IMR-90 (cell line): Measurements from ENCODE around the gene GAL3ST3. TPM values are rescaled to one million over a fixed set of nuclear protein-coding genes. Genes with fewer than 3 reads are reported as not detected.

Experiments
- ATAC-seq: fragments of 200-7000 bp; cut with Tn5 transposase; 2 replicates; pipeline ENCODE4 v1.9.1; 2020; ENCODE audit warnings: low read depth, mild to moderate bottlenecking, moderate library complexity
- BruUV-seq: library from RNA; stranded (reverse); fragments of 400-500 nt; replicated peaks from 2 replicates; lab custom pipeline; 2021; lab: Mats Ljungman, UMichigan
- CTCF ChIA-PET: fragments of 300-600 bp; formaldehyde crosslinking; extraction: SDS; loops from one replicate; lab custom pipeline; 2021; ENCODE audit warnings: antibody characterized with exemption; lab: Yijun Ruan, JAX
- POLR2A ChIA-PET: fragments of 300-600 bp; sonication (Branson Sonifier 250); formaldehyde crosslinking; loops from one replicate; lab custom pipeline; 2022; ENCODE audit warnings: antibody characterized with exemption; ENCODE audit not compliant: unreplicated experiment; lab: Charles Lee
- DNase-seq: peaks from one replicate; pipeline ENCODE4 v3.0.0; 2013
- H2AFZ ChIP-seq: replicated peaks from 2 replicates; pipeline ENCODE3; 2013; ENCODE audit warnings: low read length, mild to moderate bottlenecking; ENCODE audit not compliant: poor library complexity
- H2AK5ac ChIP-seq: 2 replicates; pipeline ENCODE4 v1.6.1; 2013; ENCODE audit warnings: low read depth, low read length, inconsistent platforms
- H2AK9ac ChIP-seq: replicated peaks from 2 replicates; pipeline ENCODE3; 2013; ENCODE audit warnings: mild to moderate bottlenecking, low read depth, low read length, moderate library complexity; ENCODE audit not compliant: poor library complexity
- H2BK120ac ChIP-seq: 2 replicates; pipeline ENCODE4 v1.6.1; 2013; ENCODE audit warnings: low read depth, low read length, inconsistent platforms
- H2BK15ac ChIP-seq: 3 replicates; pipeline ENCODE4 v1.6.1; 2013; ENCODE audit warnings: low read depth, low read length, inconsistent platforms
- H2BK20ac ChIP-seq: 2 replicates; pipeline ENCODE4 v1.6.1; 2013; ENCODE audit warnings: low read depth, mild to moderate bottlenecking, inconsistent platforms, low read length, moderate library complexity
- H2BK5ac ChIP-seq: 2 replicates; pipeline ENCODE4 v1.6.1; 2013; ENCODE audit warnings: mild to moderate bottlenecking, low read depth, low read length, inconsistent platforms; ENCODE audit not compliant: poor library complexity, severe bottlenecking
- H3K14ac ChIP-seq: replicated peaks from 2 replicates; pipeline ENCODE4 v1.6.1; 2013; ENCODE audit warnings: low read depth, low read length, inconsistent platforms
- H3K18ac ChIP-seq: 2 replicates; pipeline ENCODE4 v1.6.1; 2013; ENCODE audit warnings: low read depth, low read length, control low read depth
- H3K23ac ChIP-seq: 2 replicates; pipeline ENCODE4 v1.6.1; 2013; ENCODE audit warnings: low read depth, low read length, inconsistent platforms
- H3K27ac ChIP-seq: 2 replicates; pipeline ENCODE4 v1.5.1; 2013; ENCODE audit warnings: mild to moderate bottlenecking, control low read depth, low read length; ENCODE audit not compliant: insufficient read depth
- H3K27me3 ChIP-seq: 2 replicates; pipeline ENCODE4 v1.6.1; 2013; ENCODE audit warnings: low read length; ENCODE audit not compliant: control insufficient read depth, insufficient read depth
- H3K36me3 ChIP-seq: 2 replicates; pipeline ENCODE4 v1.6.1; 2013; ENCODE audit warnings: low read length, mixed read lengths; ENCODE audit not compliant: control insufficient read depth, insufficient read depth
- H3K4ac ChIP-seq: 2 replicates; pipeline ENCODE4 v1.6.1; 2013; ENCODE audit warnings: low read depth, low read length, inconsistent platforms
- H3K4me1 ChIP-seq: 2 replicates; pipeline ENCODE4 v1.6.1; 2013; ENCODE audit warnings: low read length, mixed read lengths; ENCODE audit not compliant: control insufficient read depth, insufficient read depth
- H3K4me2 ChIP-seq: 2 replicates; pipeline ENCODE4 v1.6.1; 2013; ENCODE audit warnings: low read depth, mild to moderate bottlenecking, control low read depth, low read length, moderate library complexity
- H3K4me3 ChIP-seq: 2 replicates; pipeline ENCODE4 v1.5.1; 2013; ENCODE audit warnings: low read depth, mild to moderate bottlenecking, control low read depth, low read length, moderate library complexity; ENCODE audit not compliant: insufficient read depth
- H3K56ac ChIP-seq: 2 replicates; pipeline ENCODE4 v1.6.1; 2013; ENCODE audit warnings: low read length, inconsistent platforms; ENCODE audit not compliant: insufficient read depth; ENCODE audit errors: extremely low read depth
- H3K79me1 ChIP-seq, 2 experiments: 2 replicates each; pipeline ENCODE4 v1.6.1; 2013; ENCODE audit warnings: low read length in 2 of 2, inconsistent platforms in 1 of 2, low read depth in 1 of 2
- H3K9ac ChIP-seq: 2 replicates; pipeline ENCODE4 v1.6.1; 2013; ENCODE audit warnings: low read depth, low read length, control low read depth
- H3K9me1 ChIP-seq: 2 replicates; pipeline ENCODE4 v1.6.1; 2013; ENCODE audit warnings: low read length, inconsistent platforms; ENCODE audit not compliant: insufficient read depth
- H3K9me3 ChIP-seq: 2 replicates; pipeline ENCODE4 v1.6.1; 2013; ENCODE audit warnings: low read length; ENCODE audit not compliant: control insufficient read depth, insufficient read depth
- H4K20me1 ChIP-seq: 2 replicates; pipeline ENCODE4 v1.6.1; 2013; ENCODE audit warnings: low read length, inconsistent platforms; ENCODE audit not compliant: insufficient read depth
- H4K5ac ChIP-seq: 2 replicates; pipeline ENCODE4 v1.6.1; 2013; ENCODE audit warnings: mild to moderate bottlenecking, low read depth, low read length, control low read depth
- H4K8ac ChIP-seq, 2 experiments: 2 replicates each; pipeline ENCODE4 v1.6.1; 2013; ENCODE audit warnings: low read depth in 2 of 2, low read length in 2 of 2, control low read depth in 1 of 2, inconsistent platforms in 1 of 2
- H4K91ac ChIP-seq: 2 replicates; pipeline ENCODE4 v1.6.1; 2013; ENCODE audit warnings: low read depth, low read length, inconsistent platforms; ENCODE audit not compliant: insufficient read depth
- CHD1 ChIP-seq: IDR thresholded peaks from 2 replicates; pipeline ENCODE4 v1.6.1; 2012; ENCODE audit warnings: low read depth, low read length, improper control_type of control experiment
- FOS ChIP-seq: fragments of 150-350 bp; IDR thresholded peaks from 2 replicates; pipeline ENCODE4 v1.6.1; 2016; ENCODE audit warnings: low read depth, low read length
- MAFK ChIP-seq: IDR thresholded peaks from 2 replicates; pipeline ENCODE4 v1.6.1; 2012; ENCODE audit warnings: low read depth, low read length, improper control_type of control experiment
- MAZ ChIP-seq: IDR thresholded peaks from 2 replicates; pipeline ENCODE4 v1.6.1; 2012; ENCODE audit warnings: low read depth, mild to moderate bottlenecking, low read length, improper control_type of control experiment, moderate library complexity, borderline replicate concordance
- NFE2L2 ChIP-seq: fragments of 150-350 bp; IDR thresholded peaks from 2 replicates; pipeline ENCODE4 v1.6.1; 2016; ENCODE audit warnings: low read depth, mild to moderate bottlenecking, low read length
- POLR2A ChIP-seq: IDR thresholded peaks from 2 replicates; pipeline ENCODE4 v1.6.1; 2012; ENCODE audit warnings: mild to moderate bottlenecking, low read depth, low read length
- RAD21 ChIP-seq: IDR thresholded peaks from 2 replicates; pipeline ENCODE4 v1.6.1; 2012; ENCODE audit warnings: low read length, improper control_type of control experiment
- RCOR1 ChIP-seq: IDR thresholded peaks from 2 replicates; pipeline ENCODE4 v1.6.1; 2012; ENCODE audit warnings: mild to moderate bottlenecking, low read length, improper control_type of control experiment; ENCODE audit not compliant: insufficient replicate concordance
- SMC3 ChIP-seq: fragments of 150-350 bp; IDR thresholded peaks from 2 replicates; pipeline ENCODE4 v1.6.1; 2016; ENCODE audit warnings: low read depth, mild to moderate bottlenecking, antibody characterized with exemption, low read length, moderate library complexity
- WGBS, 2 experiments: methylation state at CpG; one replicate each; pipeline versions ENCODE4 v1.1.5 to v1.1.7; 2013; ENCODE audit warnings: missing lambda C conversion rate in 2 of 2; ENCODE audit not compliant: insufficient read length in 1 of 2; ENCODE audit errors: extremely low coverage in 2 of 2; 5-methylcytosine and 5-hydroxymethylcytosine counted together
- dilution Hi-C: fragments of 300-500 bp; cut with HindIII; formaldehyde crosslinking; loops from one replicate; pipeline ENCODE4 v1.14.3; 2018; ENCODE audit warnings: low sequenced_read_pairs; ENCODE audit not compliant: unreplicated experiment
- in situ Hi-C: fragments of 300-500 bp; cut with MboI; formaldehyde crosslinking; loops from 3 replicates; pipeline ENCODE4 v1.14.3; 2019; ENCODE audit warnings: low sequenced_read_pairs, inconsistent platforms, mixed read lengths
- intact Hi-C: fragments of 100-400 bp; cut with micrococcal nuclease; formaldehyde crosslinking; loops from 2 replicates; pipeline ENCODE4 v1.10.0; 2022
- polyA plus RNA-seq, 3 experiments: library from polyadenylated mRNA; depleted of rRNA; stranded (reverse); fragments of >200 nt; gene quantifications; 2 replicates each; pipeline ENCODE4 v1.2.3, GENCODE V29; 2012; ENCODE audit warnings: low replicate concordance in 1 of 3
- total RNA-seq: library from RNA; depleted of rRNA; stranded (reverse); fragments of >200 nt; gene quantifications from 2 replicates; pipeline ENCODE4 v1.2.3, GENCODE V29; 2012
- TF ChIP-seq, protein P1 (sequence below): conservative IDR thresholded peaks from 2 replicates; pipeline ENCODE4 v1.5.1; 2012; ENCODE audit warnings: mild to moderate bottlenecking, low read depth, low read length, improper control_type of control experiment

The GAL3ST3 gene
- total and polyA plus RNA-seq, 2 of the 4 experiments (the other 2 are of a cell fraction), result 0.19 TPM; not detected in 1

- peak overlapping the region; percentile 33; the same call in 1 of the 2 replicates for H3K18ac ChIP-seq
- dilution Hi-C loops, result no loop called here
- ChIA-PET POLR2A (no interaction called here), CTCF (interaction anchor here (0.6 to 1.8 kb wide), 7 partner anchors 14 to 207 kb away, joined by 3 to 5 read pairs (median 3); partner anchors contain the start of gene SF3B2)
- intact Hi-C loops, result no loop called here
- peak overlapping the region; percentile 72; the same call in 1 of the 2 replicates for H2BK120ac ChIP-seq
- no peak overlapping the region for H3K4me3 ChIP-seq
- H4K91ac ChIP-seq, result peak overlapping the region; percentile 76; the same call in 1 of the 2 replicates
- no peaks in the 10 kb centered on the region for H4K20me1 ChIP-seq
- peak overlapping the region; percentile 71 for H3K4me2 ChIP-seq
- ATAC-seq (peak; percentile 95), DNase-seq (peak; percentile 29)
- peaks cover 9% of the 10 kb centered on the region for H3K4me1 ChIP-seq
- peak overlapping the region; percentile 62 to 97 for H4K8ac ChIP-seq
- H2BK5ac ChIP-seq, result no peak overlapping the region
- H2AK5ac ChIP-seq, result 0 out of 2 replicates have a peak overlapping the region, but pooled peaks have one; percentile 17
- no peaks in the 10 kb centered on the region for H3K36me3 ChIP-seq
- H3K9me3 ChIP-seq, result no peaks in the 10 kb centered on the region
- peak overlapping the region; percentile 88 for H4K5ac ChIP-seq
- BruUV-seq, result no TSS peak
- H2BK20ac ChIP-seq, result no peak overlapping the region
- 18% methylated on average over 16 of the region's 46 CpGs; no CpG with 5 or more reads in 1 of the 2 experiments for WGBS, 2 experiments
- no peak overlapping the region for H3K27ac ChIP-seq
- H2AK9ac ChIP-seq, result peak overlapping the region; percentile 79
- H3K23ac ChIP-seq, result no peak overlapping the region
- H2AFZ ChIP-seq, result peak overlapping the region; percentile 98
- H3K79me1 ChIP-seq, result peaks cover 0 to 4% of the 10 kb centered on the region in 2 experiments; a peak in 1 of 4 replicates
- TF ChIP-seq FOS (no peak), RCOR1 (no peak), SMC3 (peak; percentile 49), POLR2A (no peak), RAD21 (peak; percentile 70), MAZ (peak; percentile 74; the same call in 1 of the 2 replicates), MAFK (no peak), CHD1 (no peak), NFE2L2 (no peak)
- TF ChIP-seq, protein P1, sequence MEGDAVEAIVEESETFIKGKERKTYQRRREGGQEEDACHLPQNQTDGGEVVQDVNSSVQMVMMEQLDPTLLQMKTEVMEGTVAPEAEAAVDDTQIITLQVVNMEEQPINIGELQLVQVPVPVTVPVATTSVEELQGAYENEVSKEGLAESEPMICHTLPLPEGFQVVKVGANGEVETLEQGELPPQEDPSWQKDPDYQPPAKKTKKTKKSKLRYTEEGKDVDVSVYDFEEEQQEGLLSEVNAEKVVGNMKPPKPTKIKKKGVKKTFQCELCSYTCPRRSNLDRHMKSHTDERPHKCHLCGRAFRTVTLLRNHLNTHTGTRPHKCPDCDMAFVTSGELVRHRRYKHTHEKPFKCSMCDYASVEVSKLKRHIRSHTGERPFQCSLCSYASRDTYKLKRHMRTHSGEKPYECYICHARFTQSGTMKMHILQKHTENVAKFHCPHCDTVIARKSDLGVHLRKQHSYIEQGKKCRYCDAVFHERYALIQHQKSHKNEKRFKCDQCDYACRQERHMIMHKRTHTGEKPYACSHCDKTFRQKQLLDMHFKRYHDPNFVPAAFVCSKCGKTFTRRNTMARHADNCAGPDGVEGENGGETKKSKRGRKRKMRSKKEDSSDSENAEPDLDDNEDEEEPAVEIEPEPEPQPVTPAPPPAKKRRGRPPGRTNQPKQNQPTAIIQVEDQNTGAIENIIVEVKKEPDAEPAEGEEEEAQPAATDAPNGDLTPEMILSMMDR, result peak; percentile 84
- no peak overlapping the region; the same call in 1 of the 2 replicates for H3K9ac ChIP-seq
- in situ Hi-C loops, result no loop called here
- H2BK15ac ChIP-seq, result no peak overlapping the region
- peaks cover 5% of the 10 kb centered on the region; the same call in 1 of the 2 replicates for H3K9me1 ChIP-seq
- H3K4ac ChIP-seq, result peak overlapping the region; percentile 86
- H3K56ac ChIP-seq, result no peak overlapping the region
- no peaks in the 10 kb centered on the region; the same call in 1 of the 2 replicates for H3K27me3 ChIP-seq
- no peak overlapping the region; the same call in 1 of the 2 replicates for H3K14ac ChIP-seq
These were observed 26.4 kb downstream of the GAL3ST3 start for GRCh38 chr11:66022401-66023185.
